ENCODE data around the gene LYSMD2.

- TF ChIP-seq MAFK (IDR thresholded peaks at IDR 0.05; ENCODE audit: low read depth, low read length) (no peak), CTCF (IDR thresholded peaks at IDR 0.05; ENCODE audit: control extremely low read depth in 1 of 3, insufficient read depth in 1 of 3, low read depth in 1 of 3, low read length in 3 of 3) (no peak), TCF12 (IDR thresholded peaks at IDR 0.05; ENCODE audit: low read depth, low read length) (no peak), SIN3A (conservative IDR thresholded peaks at IDR 0.05 in 1 of 2, IDR thresholded peaks at IDR 0.05 in 1 of 2; ENCODE audit: low read depth in 1 of 2, low read length in 2 of 2) (no peak), CREB1 (IDR thresholded peaks at IDR 0.05) (no peak), CBX8 (IDR thresholded peaks at IDR 0.05; ENCODE audit: borderline replicate concordance, low read depth, low read length) (no peak), NRF1 (IDR thresholded peaks at IDR 0.05; ENCODE audit: low read depth, low read length) (no peak), CBX5 (IDR thresholded peaks at IDR 0.05; ENCODE audit: low read depth, low read length) (no peak), SP2 (IDR thresholded peaks at IDR 0.05; ENCODE audit: low read length) (no peak), HDAC2 (IDR thresholded peaks at IDR 0.05; ENCODE audit: borderline replicate concordance in 1 of 2, low read depth in 2 of 2, low read length in 2 of 2) (no peak), SP1 (IDR thresholded peaks at IDR 0.05; ENCODE audit: low read depth, low read length) (no peak)
Observed at GRCh38 chr15:51675234-51675633, 62.2 kb downstream of the LYSMD2 start.

Data from H1 (cell line).